ENCODE measurements around the gene TMEM212. TPM values are rescaled to one million over a fixed set of nuclear protein-coding genes. Genes with fewer than 3 reads are reported as not detected.

TMEM212 gene
- total RNA-seq, 1 experiment from 2014 or later = not detected

GRCh38 chr3:171815973-171816595 lies 27.1 kb upstream of the TMEM212 start:
- Histone ChIP-seq H3K14ac (ENCODE audit: insufficient read depth, low read length) (no peak overlapping the region), H3K79me1 (ENCODE audit: insufficient read depth, low read depth, low read length, poor library complexity, severe bottlenecking) (no peaks in the 10 kb centered on the region), H2BK12ac (ENCODE audit: insufficient read length, low read depth, low read length) (no peak overlapping the region), H4K20me1 (ENCODE audit: control insufficient read depth, insufficient read depth, insufficient read length) (no peaks in the 10 kb centered on the region), H3K9ac (ENCODE audit: extremely low read depth, insufficient read length, low read length) (no peak overlapping the region), H3K4me2 (ENCODE audit: insufficient read depth, insufficient read length, low read length) (no peak overlapping the region), H3K23me2 (ENCODE audit: insufficient read length, low read depth, low read length, poor library complexity, severe bottlenecking) (no peaks in the 10 kb centered on the region), H3K18ac (ENCODE audit: insufficient read length, low read depth, low read length) (no peak overlapping the region), H3K4ac (ENCODE audit: low read depth, low read length) (no peak overlapping the region), H3K23ac (ENCODE audit: insufficient read length, low read depth, low read length) (no peak overlapping the region), H2BK15ac (ENCODE audit: low read depth, low read length) (no peak overlapping the region), H2BK120ac (ENCODE audit: low read depth, low read length, poor library complexity, severe bottlenecking) (no peak overlapping the region), H3K56ac (ENCODE audit: insufficient read length, low read depth, low read length) (no peak overlapping the region), H3K79me2 (ENCODE audit: insufficient read depth, low read length) (no peaks in the 10 kb centered on the region), H4K91ac (ENCODE audit: insufficient read length, low read depth, low read length) (no peak overlapping the region), H4K8ac (replicated peaks; ENCODE audit: insufficient read length, low read depth, low read length) (no peak overlapping the region), H2AFZ (ENCODE audit: low read length) (no peak overlapping the region), H3K9me3 (ENCODE audit: control insufficient read depth, low read depth, low read length) (no peaks in the 10 kb centered on the region), H3K27ac (ENCODE audit: insufficient read length, low read depth, low read length) (no peak overlapping the region), H2BK20ac (ENCODE audit: low read depth, low read length, poor library complexity, severe bottlenecking) (no peak overlapping the region), H3K27me3 (ENCODE audit: insufficient read depth, low read length) (peaks cover 3% of the 10 kb centered on the region; the same call in 1 of the 2 replicates), H3T11ph (ENCODE audit: low read length) (no peak overlapping the region), H2AK5ac (ENCODE audit: insufficient read length, low read length) (no peak overlapping the region), H4K5ac (ENCODE audit: insufficient read length, low read depth, low read length) (no peak overlapping the region), H3K4me1 (ENCODE audit: insufficient read depth, low read length) (no peaks in the 10 kb centered on the region), H2BK5ac (ENCODE audit: insufficient read length, low read length) (no peak overlapping the region)
- Mint-ChIP-seq H3K27ac (no peak overlapping the region), H3K4me3 (no peak overlapping the region), H3K4me1 (no peaks in the 10 kb centered on the region), H3K9me3 (no peaks in the 10 kb centered on the region; a peak in 1 of 5 replicates), H3K36me3 (ENCODE audit: insufficient read depth in 1 of 3, low read depth in 3 of 3) (0 out of 7 replicates have a peak, but pooled peaks cover 0 to 1% (median 0%) of the 10 kb centered on the region in 3 experiments), H3K27me3 (ENCODE audit: low read depth) (peaks cover 13% of the 10 kb centered on the region)
- no peak for TF ChIP-seq CTCF (conservative IDR thresholded peaks at IDR 0.05)
- DNase-seq = no peak
- WGBS (ENCODE audit: extremely low coverage, insufficient read length, low lambda C conversion rate) = no CpG with 5 or more reads among the region's 2 CpGs

Data from H9 (cell line).